Measurements from ENCODE around the gene BPIFA1.

The BPIFA1 gene

DNA sequence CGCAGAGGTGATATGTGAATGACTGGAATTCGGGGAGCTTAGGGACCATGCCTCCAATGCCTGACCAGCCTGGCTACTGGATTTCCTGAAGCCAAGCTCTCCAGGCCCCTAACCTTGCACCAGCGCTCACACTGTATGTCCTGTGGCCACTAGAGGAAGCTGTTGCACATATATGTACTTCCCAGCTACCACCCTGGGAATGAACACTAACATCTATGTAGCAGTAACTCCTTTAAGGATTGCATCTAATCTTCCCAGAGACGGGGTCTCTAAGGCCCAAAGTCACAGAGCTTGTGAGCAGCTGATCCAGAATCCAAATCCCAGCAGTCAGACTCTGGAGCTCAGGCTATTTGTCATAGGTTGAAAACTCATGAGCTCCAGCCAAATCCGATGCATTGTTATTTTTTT lies 26.9 kb downstream of the BPIFA1 start:
- Histone ChIP-seq H3K27me3 (ENCODE audit: control insufficient read depth, insufficient read depth, low read length) (no peaks in the 10 kb centered on the region), H3K9me3 (ENCODE audit: control insufficient read depth, low read length) (no peaks in the 10 kb centered on the region), H2AFZ (peak overlapping the region; percentile 30), H3K4me1 (peaks cover 7% of the 10 kb centered on the region), H3K4me3 (ENCODE audit: low read depth, low read length) (no peak overlapping the region), H3K9ac (no peak overlapping the region), H3K79me2 (no peaks in the 10 kb centered on the region), H3K4me2 (ENCODE audit: low read length) (no peak overlapping the region), H3K36me3 (ENCODE audit: control insufficient read depth, insufficient read depth, low read length) (no peaks in the 10 kb centered on the region), H3K27ac (no peak overlapping the region)
- TF ChIP-seq, protein P1, sequence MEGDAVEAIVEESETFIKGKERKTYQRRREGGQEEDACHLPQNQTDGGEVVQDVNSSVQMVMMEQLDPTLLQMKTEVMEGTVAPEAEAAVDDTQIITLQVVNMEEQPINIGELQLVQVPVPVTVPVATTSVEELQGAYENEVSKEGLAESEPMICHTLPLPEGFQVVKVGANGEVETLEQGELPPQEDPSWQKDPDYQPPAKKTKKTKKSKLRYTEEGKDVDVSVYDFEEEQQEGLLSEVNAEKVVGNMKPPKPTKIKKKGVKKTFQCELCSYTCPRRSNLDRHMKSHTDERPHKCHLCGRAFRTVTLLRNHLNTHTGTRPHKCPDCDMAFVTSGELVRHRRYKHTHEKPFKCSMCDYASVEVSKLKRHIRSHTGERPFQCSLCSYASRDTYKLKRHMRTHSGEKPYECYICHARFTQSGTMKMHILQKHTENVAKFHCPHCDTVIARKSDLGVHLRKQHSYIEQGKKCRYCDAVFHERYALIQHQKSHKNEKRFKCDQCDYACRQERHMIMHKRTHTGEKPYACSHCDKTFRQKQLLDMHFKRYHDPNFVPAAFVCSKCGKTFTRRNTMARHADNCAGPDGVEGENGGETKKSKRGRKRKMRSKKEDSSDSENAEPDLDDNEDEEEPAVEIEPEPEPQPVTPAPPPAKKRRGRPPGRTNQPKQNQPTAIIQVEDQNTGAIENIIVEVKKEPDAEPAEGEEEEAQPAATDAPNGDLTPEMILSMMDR (IDR thresholded peaks at IDR 0.05): peak; percentile 91

DNA sequence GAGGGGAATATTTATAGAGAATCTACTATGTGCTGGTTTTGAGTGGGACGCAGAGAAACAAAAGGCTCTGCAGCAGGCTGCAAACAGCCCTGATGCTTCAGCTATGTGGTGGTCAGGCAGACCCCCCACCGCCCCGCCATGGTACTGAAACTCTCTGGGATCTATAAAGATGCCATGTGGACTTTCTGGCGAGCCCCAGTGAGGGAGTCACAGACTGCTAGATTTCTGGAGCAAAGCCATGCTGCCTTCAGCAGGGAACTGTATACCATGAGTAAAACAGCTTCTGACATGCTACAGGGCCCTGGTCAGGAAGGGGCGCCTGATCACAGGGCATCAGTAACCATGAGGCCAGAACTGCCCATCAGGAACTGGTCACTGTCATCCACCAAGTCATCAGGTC lies 28.0 kb downstream of the BPIFA1 start:
- H3K4me3 ChIP-seq (ENCODE audit: low read depth, low read length): no peak overlapping the region
- no peaks in the 10 kb centered on the region for H3K27me3 ChIP-seq (ENCODE audit: control insufficient read depth, insufficient read depth, low read length)
- H2AFZ ChIP-seq: no peak overlapping the region
- H3K4me2 ChIP-seq (ENCODE audit: low read length): no peak overlapping the region
- TF ChIP-seq, protein P1 (IDR thresholded peaks at IDR 0.05): no peak
- no peak overlapping the region for H3K27ac ChIP-seq
- H3K36me3 ChIP-seq (ENCODE audit: control insufficient read depth, insufficient read depth, low read length): no peaks in the 10 kb centered on the region
- H3K79me2 ChIP-seq: no peaks in the 10 kb centered on the region
- peaks cover 7% of the 10 kb centered on the region for H3K4me1 ChIP-seq
- H3K9me3 ChIP-seq (ENCODE audit: control insufficient read depth, low read length): no peaks in the 10 kb centered on the region
- no peak overlapping the region for H3K9ac ChIP-seq

DNA sequence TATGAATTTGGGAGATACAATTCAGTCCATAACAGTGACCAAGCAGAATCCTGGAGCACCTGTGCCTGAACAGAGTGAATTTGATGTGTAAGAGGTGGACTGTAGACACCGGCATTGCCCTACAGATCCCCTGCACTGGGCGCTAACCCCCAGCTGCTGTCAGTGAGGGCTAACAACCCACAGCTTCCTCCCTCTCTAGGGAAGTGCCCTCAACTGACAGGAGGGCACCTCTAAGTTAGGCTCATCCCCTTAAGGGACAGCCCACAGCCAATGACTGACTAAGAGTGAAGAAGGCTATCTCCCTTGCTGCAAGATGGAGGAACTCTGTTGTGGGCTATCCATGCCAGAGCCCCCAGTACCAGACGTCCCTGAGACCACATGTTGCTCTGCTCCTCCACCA lies 31.9 kb downstream of the BPIFA1 start:
- Histone ChIP-seq H3K9me3 (ENCODE audit: control insufficient read depth, low read length) (no peaks in the 10 kb centered on the region), H3K27ac (no peak overlapping the region), H3K4me2 (ENCODE audit: low read length) (no peak overlapping the region), H2AFZ (no peak overlapping the region), H3K4me1 (peaks cover 4% of the 10 kb centered on the region), H3K79me2 (no peaks in the 10 kb centered on the region), H3K36me3 (ENCODE audit: control insufficient read depth, insufficient read depth, low read length) (no peaks in the 10 kb centered on the region), H3K27me3 (ENCODE audit: control insufficient read depth, insufficient read depth, low read length) (no peaks in the 10 kb centered on the region), H3K4me3 (ENCODE audit: low read depth, low read length) (no peak overlapping the region), H3K9ac (no peak overlapping the region)
- TF ChIP-seq, protein P1 (IDR thresholded peaks at IDR 0.05): no peak

DNA sequence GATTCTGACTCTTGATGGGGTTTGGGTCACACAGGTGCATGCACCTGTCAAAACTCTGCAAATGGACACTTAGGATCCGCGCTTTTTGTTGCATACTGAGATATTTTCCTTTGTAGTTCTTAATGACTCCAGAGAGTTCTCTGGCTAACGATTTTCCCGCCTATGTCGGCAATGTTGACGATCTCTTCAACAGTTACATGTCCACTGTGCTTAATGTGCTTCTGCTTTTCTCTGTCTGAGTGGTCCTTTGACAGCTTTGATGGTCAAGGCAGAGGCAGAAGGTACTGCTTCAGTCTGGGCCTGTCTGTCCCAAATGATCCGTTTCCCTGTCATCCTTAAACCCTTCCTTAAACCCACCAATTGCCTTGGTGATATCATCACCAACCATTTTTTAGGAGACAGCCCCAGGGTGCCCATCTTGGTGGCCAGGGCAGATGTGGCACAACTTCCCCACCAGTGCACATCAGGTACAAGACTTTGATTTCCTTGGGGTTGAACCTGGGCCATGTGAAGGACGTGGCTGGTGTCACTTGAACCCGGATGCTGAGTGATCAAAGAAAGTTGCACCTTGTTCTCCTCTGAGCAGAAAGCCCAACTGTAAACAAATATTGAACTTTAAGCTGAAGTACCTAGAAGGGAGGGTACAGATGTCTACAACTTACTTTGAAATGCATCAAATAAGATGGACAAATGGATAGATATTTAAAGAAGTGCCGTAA lies 36.5 kb downstream of the BPIFA1 start:
- Histone ChIP-seq H3K27me3 (ENCODE audit: control insufficient read depth, insufficient read depth, low read length) (no peaks in the 10 kb centered on the region), H3K4me1 (peaks cover 17% of the 10 kb centered on the region), H3K9ac (no peak overlapping the region), H3K36me3 (ENCODE audit: control insufficient read depth, insufficient read depth, low read length) (no peaks in the 10 kb centered on the region), H3K9me3 (ENCODE audit: control insufficient read depth, low read length) (no peaks in the 10 kb centered on the region), H2AFZ (no peak overlapping the region), H3K79me2 (no peaks in the 10 kb centered on the region), H3K27ac (no peak overlapping the region), H3K4me3 (ENCODE audit: low read depth, low read length) (no peak overlapping the region), H3K4me2 (ENCODE audit: low read length) (no peak overlapping the region)
- TF ChIP-seq, protein P1 (IDR thresholded peaks at IDR 0.05): no peak
